ENCODE results near the gene HIVEP1.

DNA sequence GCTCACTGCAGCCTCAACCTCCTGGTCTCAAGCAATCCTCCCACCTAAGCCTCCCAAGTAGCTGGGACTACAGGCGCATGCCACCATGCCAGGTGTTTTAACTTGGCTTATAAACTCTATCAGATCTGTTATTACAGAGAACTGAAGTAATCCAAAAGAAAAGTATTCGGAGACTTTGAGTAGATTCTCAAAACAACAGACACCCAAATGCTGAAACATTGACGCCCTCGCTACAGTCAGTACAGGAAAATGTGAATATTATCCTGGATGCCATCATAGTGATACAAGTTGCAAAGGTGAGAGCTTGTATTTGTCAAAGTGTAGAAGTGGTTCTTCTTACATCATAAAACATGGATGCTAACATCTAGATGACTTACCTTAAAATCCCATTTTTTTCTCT lies 169.4 kb downstream of the HIVEP1 start:
- TF ChIP-seq POLR2A (IDR thresholded peaks at IDR 0.05) (no peak), EP300 (IDR thresholded peaks at IDR 0.05) (no peak), POLR2AphosphoS5 (IDR thresholded peaks at IDR 0.05) (no peak)
- TF ChIP-seq, protein P1, sequence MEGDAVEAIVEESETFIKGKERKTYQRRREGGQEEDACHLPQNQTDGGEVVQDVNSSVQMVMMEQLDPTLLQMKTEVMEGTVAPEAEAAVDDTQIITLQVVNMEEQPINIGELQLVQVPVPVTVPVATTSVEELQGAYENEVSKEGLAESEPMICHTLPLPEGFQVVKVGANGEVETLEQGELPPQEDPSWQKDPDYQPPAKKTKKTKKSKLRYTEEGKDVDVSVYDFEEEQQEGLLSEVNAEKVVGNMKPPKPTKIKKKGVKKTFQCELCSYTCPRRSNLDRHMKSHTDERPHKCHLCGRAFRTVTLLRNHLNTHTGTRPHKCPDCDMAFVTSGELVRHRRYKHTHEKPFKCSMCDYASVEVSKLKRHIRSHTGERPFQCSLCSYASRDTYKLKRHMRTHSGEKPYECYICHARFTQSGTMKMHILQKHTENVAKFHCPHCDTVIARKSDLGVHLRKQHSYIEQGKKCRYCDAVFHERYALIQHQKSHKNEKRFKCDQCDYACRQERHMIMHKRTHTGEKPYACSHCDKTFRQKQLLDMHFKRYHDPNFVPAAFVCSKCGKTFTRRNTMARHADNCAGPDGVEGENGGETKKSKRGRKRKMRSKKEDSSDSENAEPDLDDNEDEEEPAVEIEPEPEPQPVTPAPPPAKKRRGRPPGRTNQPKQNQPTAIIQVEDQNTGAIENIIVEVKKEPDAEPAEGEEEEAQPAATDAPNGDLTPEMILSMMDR (IDR thresholded peaks at IDR 0.05): no peak

All from upper lobe of left lung (tissue), 4 donors.